ENCODE measurements around the gene DLX5. TPM values are rescaled to one million over a fixed set of nuclear protein-coding genes. Genes with fewer than 3 reads are reported as not detected.

DLX5 gene
- total and polyA plus RNA-seq, 2 of the 4 experiments (the other 2 are of a cell fraction): not detected

- TF ChIP-seq NFE2L2 (IDR thresholded peaks at IDR 0.05; ENCODE audit: low read depth, low read length): no peak
- TF ChIP-seq MAZ (IDR thresholded peaks at IDR 0.05; ENCODE audit: borderline replicate concordance, low read depth, low read length): no peak
- TF ChIP-seq BHLHE40 (IDR thresholded peaks at IDR 0.05; ENCODE audit: low read depth, low read length): no peak
- no peak for TF ChIP-seq POLR2A (IDR thresholded peaks at IDR 0.05; ENCODE audit: low read depth, low read length)
- TF ChIP-seq MXI1 (IDR thresholded peaks at IDR 0.05; ENCODE audit: borderline replicate concordance, low read depth, low read length): no peak
- no peak for TF ChIP-seq RAD21 (IDR thresholded peaks at IDR 0.05; ENCODE audit: low read length)
- TF ChIP-seq, protein P1, sequence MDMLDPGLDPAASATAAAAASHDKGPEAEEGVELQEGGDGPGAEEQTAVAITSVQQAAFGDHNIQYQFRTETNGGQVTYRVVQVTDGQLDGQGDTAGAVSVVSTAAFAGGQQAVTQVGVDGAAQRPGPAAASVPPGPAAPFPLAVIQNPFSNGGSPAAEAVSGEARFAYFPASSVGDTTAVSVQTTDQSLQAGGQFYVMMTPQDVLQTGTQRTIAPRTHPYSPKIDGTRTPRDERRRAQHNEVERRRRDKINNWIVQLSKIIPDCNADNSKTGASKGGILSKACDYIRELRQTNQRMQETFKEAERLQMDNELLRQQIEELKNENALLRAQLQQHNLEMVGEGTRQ (IDR thresholded peaks at IDR 0.05; ENCODE audit: low read depth, low read length): no peak
- TF ChIP-seq CHD1 (IDR thresholded peaks at IDR 0.05; ENCODE audit: low read depth, low read length): no peak
- TF ChIP-seq CEBPB (IDR thresholded peaks at IDR 0.05; ENCODE audit: low read depth, low read length): no peak
- TF ChIP-seq RFX5 (IDR thresholded peaks at IDR 0.05; ENCODE audit: low read depth, low read length): no peak
- no peaks in the 10 kb centered on the region for H3K9me1 ChIP-seq (ENCODE audit: insufficient read depth, low read length)
- H3K36me3 ChIP-seq (ENCODE audit: control insufficient read depth, insufficient read depth, low read length): no peaks in the 10 kb centered on the region
- CTCF ChIA-PET: no interaction called here
- dilution Hi-C loops (cut with HindIII; ENCODE audit: low sequenced_read_pairs, unreplicated experiment) (no loop called here), intact Hi-C loops (cut with micrococcal nuclease) (no loop called here), in situ Hi-C loops (cut with MboI; ENCODE audit: low sequenced_read_pairs) (loop anchor here (10.0 kb wide), 1 partner anchor 945 kb away; no protein-coding TSS in a partner anchor)
- H2BK20ac ChIP-seq (ENCODE audit: low read depth, low read length): no peak overlapping the region
- H3K9ac ChIP-seq (ENCODE audit: low read depth, low read length): no peak overlapping the region
- no peak overlapping the region for H2BK5ac ChIP-seq (ENCODE audit: low read depth, low read length, poor library complexity, severe bottlenecking)
- H4K5ac ChIP-seq (ENCODE audit: low read depth, low read length): no peak overlapping the region
- no peak overlapping the region for H2AK5ac ChIP-seq (ENCODE audit: low read depth, low read length)
- no peak overlapping the region for H3K14ac ChIP-seq (replicated peaks; ENCODE audit: low read depth, low read length)
- ATAC-seq (ENCODE audit: low read depth): no peak
- no peak overlapping the region for H2AFZ ChIP-seq (replicated peaks; ENCODE audit: low read length, poor library complexity)
- no peak overlapping the region for H4K8ac ChIP-seq (ENCODE audit: low read depth in 2 of 2, low read length in 2 of 2)
- peaks cover 82% of the 10 kb centered on the region for H3K27me3 ChIP-seq (ENCODE audit: control insufficient read depth, insufficient read depth, low read length)
- H3K56ac ChIP-seq (ENCODE audit: extremely low read depth, insufficient read depth, low read length): no peak overlapping the region
- H3K27ac ChIP-seq (ENCODE audit: insufficient read depth, low read length): no peak overlapping the region
- no peak overlapping the region for H2BK120ac ChIP-seq (ENCODE audit: low read depth, low read length)
- POLR2A ChIA-PET (ENCODE audit: unreplicated experiment): no interaction called here
- no TSS peak for BruUV-seq (replicated peaks)
- H3K4me1 ChIP-seq (ENCODE audit: control insufficient read depth, insufficient read depth, low read length): no peaks in the 10 kb centered on the region
- no peak overlapping the region for H3K4me3 ChIP-seq (ENCODE audit: insufficient read depth, low read depth, low read length)
- no peak overlapping the region for H2BK15ac ChIP-seq (ENCODE audit: low read depth, low read length)
- DNase-seq: no peak
- H3K9me3 ChIP-seq (ENCODE audit: control insufficient read depth, insufficient read depth, low read length): peaks cover 7% of the 10 kb centered on the region
- H4K91ac ChIP-seq (ENCODE audit: insufficient read depth, low read depth, low read length): no peak overlapping the region
- no peaks in the 10 kb centered on the region for H4K20me1 ChIP-seq (ENCODE audit: insufficient read depth, low read length)
- H3K23ac ChIP-seq (ENCODE audit: low read depth, low read length): no peak overlapping the region
- no peak overlapping the region for H3K4ac ChIP-seq (ENCODE audit: low read depth, low read length)
- H3K4me2 ChIP-seq (ENCODE audit: low read depth, low read length): no peak overlapping the region
- no peak overlapping the region for H3K18ac ChIP-seq (ENCODE audit: low read depth, low read length)
- H3K79me1 ChIP-seq (ENCODE audit: low read depth in 1 of 2, low read length in 2 of 2): no peaks in the 10 kb centered on the region
- no peak overlapping the region for H2AK9ac ChIP-seq (replicated peaks; ENCODE audit: low read depth, low read length, poor library complexity)
- WGBS, 2 experiments (ENCODE audit: extremely low coverage in 2 of 2, insufficient read length in 1 of 2): 20% methylated on average over 2 of the region's 5 CpGs; no CpG with 5 or more reads in 1 of the 2 experiments
Measured at GRCh38 chr7:97019710-97020225, 4.9 kb downstream of the DLX5 start.

Data from IMR-90 (cell line).